Measurements from ENCODE around the gene NEURL1B.

The NEURL1B gene

DNA sequence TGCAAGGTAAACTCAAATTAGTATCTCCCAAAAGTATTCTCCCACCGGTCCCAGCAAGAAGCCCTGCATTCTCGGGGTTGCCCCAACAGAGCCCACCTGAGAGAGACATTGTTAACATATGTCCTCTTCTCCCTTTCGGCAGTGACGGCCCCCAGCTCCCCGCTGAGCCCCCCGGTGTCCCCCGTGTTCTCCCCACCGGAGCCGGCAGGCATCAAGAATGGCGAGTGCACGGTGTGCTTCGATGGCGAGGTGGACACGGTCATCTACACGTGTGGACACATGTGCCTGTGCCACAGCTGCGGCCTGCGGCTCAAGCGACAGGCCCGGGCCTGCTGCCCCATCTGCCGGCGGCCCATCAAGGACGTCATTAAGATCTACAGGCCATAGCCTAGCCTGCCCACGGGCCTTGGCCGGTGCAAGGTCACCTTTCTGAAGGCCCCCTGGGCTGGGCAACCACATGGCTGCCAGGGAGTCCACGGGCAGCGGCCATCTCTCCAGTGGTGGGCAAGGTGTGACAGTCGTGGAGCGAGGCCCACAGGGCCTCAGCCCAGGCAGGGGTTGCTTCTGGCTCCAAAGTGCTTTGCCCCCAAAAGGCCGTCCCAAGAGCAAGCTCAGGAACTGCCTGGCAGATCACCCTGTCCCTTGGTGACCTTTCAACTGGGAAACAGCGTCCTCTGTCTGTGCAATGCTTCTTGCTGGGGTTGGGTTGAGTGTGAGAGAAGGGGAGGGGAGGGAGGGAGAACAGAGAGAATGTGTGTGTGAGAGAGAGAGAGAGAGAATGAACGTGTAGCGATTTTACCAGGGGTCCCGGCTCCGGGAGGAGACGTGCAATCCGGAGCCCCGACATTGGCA is 45.7 kb downstream of the NEURL1B start:
- FAIRE-seq, result no peak
- TF ChIP-seq, protein P1, sequence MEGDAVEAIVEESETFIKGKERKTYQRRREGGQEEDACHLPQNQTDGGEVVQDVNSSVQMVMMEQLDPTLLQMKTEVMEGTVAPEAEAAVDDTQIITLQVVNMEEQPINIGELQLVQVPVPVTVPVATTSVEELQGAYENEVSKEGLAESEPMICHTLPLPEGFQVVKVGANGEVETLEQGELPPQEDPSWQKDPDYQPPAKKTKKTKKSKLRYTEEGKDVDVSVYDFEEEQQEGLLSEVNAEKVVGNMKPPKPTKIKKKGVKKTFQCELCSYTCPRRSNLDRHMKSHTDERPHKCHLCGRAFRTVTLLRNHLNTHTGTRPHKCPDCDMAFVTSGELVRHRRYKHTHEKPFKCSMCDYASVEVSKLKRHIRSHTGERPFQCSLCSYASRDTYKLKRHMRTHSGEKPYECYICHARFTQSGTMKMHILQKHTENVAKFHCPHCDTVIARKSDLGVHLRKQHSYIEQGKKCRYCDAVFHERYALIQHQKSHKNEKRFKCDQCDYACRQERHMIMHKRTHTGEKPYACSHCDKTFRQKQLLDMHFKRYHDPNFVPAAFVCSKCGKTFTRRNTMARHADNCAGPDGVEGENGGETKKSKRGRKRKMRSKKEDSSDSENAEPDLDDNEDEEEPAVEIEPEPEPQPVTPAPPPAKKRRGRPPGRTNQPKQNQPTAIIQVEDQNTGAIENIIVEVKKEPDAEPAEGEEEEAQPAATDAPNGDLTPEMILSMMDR (IDR thresholded peaks at IDR 0.05; ENCODE audit: insufficient read depth, missing control alignments), result no peak

DNA sequence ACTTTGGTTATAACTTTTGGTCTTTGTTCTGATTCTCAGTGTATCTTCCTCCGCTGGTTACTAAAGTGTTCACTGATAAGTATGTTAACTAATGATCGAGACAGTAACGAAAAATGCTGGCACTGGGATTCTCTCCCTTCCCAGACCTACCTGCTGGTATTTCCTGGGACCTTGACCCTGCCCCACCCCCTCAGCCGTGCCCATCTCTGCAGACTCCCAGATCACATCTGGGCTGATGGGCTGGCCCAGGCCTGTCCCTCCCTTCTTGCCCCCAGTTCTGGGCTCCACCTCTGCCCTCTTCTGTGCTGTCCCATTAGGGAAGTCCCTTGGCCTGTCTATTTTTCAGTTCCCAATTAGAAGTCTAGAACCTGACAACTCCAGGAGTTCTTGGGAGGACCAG is 46.9 kb downstream of the NEURL1B start:
- FAIRE-seq (no peak), DNase-seq (ENCODE audit: insufficient read length, low spot score) (no peak)
- TF ChIP-seq, protein P1 (IDR thresholded peaks at IDR 0.05; ENCODE audit: insufficient read depth, missing control alignments), result no peak

More for the DNA sequence above, 45.7 kb downstream of the NEURL1B start:
- no peak for DNase-seq (ENCODE audit: insufficient read length, low spot score)

DNA sequence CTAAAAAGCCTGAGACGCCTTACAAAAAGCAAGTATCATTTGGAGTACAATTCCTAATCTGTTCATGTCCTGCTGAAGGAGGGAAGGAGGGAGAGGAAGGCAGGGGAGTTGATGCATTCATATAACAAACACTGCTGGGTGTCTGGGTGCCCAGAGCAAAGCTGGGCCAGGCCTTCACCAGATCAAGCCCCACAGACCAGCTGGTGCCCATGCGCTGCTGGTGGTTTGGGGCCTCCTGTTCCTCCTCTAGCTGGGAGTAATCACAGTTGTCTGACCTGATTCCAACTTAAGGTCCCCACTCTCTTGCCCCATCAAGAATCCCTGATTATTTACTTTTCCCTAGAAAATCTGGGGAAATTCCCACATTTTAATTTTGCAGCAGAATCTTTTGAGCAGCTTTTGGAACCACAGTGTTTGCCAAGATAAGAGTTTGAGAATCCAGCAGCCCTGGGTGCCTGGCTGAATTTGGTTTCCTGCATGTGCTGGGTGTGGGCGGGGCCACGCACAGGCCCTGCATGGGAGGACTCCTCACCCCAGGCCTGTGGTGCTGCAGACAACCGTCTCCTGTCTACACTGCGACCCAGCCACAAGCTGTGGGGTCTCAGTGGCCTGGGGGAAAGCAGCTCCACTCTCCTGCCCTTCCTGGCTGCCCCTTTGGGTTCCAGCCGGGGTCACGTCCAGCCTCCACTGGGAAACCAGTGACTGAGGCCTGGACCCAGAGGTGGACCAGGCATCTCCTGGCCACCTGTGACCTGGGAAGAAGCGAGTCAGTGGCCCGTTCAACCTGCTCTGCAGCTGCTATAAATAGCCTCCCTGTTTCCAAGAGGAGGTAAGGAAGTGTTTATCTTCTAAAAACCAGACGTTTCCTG is 47.5 kb downstream of the NEURL1B start:
- TF ChIP-seq, protein P1 (IDR thresholded peaks at IDR 0.05; ENCODE audit: insufficient read depth, missing control alignments), result no peak
- DNase-seq (ENCODE audit: insufficient read length, low spot score) (no peak), FAIRE-seq (no peak)

DNA sequence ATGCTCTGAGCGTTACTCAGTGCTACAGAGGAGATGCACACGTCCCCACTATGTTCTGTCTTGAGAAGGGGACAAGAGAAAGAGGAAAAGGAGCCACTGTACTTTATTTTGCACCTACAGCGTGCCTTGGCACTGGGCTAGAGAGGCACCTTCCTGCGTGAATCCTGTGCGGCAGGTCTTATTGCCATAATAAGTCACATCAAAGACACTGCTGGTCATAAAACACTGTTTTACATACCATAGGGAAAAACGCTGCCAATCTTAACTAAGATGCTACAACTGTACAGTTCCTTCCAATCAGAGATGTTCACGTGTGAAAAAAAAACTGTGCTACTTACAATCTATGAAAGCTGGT is 48.1 kb downstream of the NEURL1B start:
- TF ChIP-seq, protein P1 (IDR thresholded peaks at IDR 0.05; ENCODE audit: insufficient read depth, missing control alignments), result no peak
- DNase-seq (ENCODE audit: insufficient read length, low spot score) (no peak), FAIRE-seq (no peak)

DNA sequence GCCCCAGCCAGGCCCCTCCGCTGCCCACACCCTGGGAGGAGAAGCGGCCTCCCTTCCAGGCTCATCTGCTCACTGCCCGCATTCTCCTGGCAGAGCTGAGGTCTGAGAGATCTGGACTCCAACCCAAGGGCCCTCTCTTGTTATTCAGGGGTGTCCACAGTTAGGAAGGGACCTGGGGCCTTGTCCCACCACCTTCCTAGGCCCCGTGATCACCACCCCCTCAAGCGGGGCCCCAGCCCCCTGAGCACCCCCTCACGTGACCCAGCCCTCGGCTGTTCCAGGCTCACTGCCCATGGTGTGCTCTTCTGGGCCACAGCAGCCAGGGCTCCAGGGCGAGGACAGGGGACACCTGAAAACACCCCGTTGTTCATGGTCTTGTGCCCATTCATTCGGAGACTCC is 48.7 kb downstream of the NEURL1B start:
- FAIRE-seq (no peak), DNase-seq (ENCODE audit: insufficient read length, low spot score) (no peak)
- TF ChIP-seq, protein P1 (IDR thresholded peaks at IDR 0.05; ENCODE audit: insufficient read depth, missing control alignments), result no peak

DNA sequence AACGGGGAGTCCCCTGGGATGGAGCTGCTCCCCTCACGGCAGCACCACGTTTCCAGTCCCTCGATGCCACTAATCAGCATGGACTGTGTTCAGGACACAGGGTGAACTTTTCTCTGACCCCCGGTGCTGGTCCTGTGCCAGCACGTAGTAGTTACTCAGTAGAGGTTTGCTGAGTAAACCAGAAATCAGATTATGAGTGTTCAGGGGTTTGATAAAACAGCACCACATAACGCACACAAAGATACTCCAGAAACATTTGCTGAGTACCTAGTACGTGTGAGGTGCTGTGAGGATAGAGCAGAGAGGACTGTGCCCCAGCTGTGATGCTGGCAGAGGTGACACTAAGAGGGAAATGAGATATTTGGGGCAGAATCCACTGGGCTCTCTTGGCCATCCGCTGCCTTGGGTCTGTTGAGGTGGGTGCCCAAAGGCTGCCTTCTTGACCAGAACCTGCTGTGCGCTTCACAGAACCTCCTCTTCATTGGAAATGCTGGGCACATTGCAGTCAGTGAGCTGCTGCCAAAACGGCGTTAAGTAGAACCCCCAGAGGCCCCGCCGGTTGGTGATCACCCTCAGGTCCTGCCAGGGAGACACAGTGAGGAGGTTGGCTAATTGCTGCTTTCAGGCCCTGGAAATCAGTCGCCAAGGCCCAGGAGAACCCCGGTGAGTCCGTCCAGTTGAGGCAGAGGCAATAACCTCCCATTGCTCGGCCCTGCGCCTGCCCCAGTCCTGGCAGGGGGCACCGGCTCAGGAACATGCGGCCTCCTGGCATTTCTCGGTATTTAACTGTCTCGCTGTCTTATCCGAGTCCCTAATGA is 49.4 kb downstream of the NEURL1B start:
- TF ChIP-seq, protein P1 (IDR thresholded peaks at IDR 0.05; ENCODE audit: insufficient read depth, missing control alignments), result no peak
- DNase-seq (ENCODE audit: insufficient read length, low spot score), result no peak
- no peak for FAIRE-seq

Data from D721Med (cell line).